Amniotic stem cell (primary cell): ENCODE data around the gene CDH8.
"Not testable (repeated sequence)": the region's sequence is repeated elsewhere in the genome, so short reads cannot be mapped to it uniquely, and the experiment has no call there.

Experiments
- DNase-seq: peaks from one replicate; lab custom pipeline; 2025; lab: John Stamatoyannopoulos, UW

CDH8 gene

DNA sequence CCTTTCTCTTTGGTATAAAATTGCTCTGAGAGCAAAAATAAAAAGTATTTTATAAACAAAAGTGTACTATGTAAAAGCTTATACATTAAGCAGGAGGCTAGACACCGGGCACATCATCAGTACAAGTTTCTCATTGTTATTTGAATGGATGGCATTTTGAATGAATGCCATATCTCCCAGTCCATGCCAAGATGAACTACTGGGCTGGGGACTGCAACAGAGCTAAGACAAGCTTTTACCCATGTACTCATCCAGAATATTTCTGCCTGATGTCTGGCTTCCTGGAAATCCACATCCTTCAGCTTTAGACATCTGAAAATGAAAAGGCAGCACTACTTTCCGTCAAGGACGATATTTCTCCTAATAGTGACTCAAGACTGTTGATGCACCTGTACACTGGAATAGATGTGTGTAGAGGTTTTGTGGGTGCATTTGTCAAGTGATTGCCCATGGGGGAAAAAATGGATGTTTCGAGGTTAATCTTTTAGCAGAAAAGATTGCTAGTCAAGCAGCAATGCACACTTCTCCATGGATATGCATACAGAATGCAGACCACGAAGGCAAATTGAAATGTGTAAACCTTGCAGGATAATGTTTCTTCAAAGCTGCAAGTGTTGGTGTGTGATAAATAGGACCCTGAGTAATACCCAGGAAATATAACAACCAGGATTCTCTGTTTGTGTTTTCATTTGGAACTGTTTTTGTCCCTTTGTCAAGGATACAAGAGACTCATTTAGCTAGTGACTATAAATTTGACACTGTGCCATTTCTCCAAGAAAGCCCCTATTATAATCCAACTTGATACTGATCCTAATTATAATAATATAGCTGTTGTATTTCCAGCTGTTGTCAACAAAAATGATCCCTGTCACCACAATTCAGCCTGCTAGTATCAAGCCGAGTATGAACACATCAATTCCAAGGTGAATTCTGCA is 173.8 kb downstream of the CDH8 start:
- no peak for DNase-seq

DNA sequence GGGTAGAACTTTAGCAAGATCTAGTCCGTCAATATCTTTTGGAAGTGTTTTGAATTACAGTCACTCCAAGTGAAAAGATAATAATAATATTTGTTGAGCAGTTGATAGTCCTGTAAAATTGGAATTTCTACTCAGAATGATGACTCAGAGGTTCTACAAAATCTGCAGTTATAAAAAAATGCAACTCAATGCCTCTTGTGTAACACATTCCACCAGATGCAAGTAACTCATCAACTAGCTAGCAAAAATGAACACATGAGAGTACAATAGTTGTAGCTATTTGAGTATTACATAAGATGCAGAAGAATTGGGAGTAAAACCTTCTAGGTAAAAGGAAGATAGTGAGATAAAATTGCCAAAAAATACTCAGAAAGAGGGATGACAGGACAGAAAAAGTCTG is 177.2 kb downstream of the CDH8 start:
- no peak for DNase-seq

DNA sequence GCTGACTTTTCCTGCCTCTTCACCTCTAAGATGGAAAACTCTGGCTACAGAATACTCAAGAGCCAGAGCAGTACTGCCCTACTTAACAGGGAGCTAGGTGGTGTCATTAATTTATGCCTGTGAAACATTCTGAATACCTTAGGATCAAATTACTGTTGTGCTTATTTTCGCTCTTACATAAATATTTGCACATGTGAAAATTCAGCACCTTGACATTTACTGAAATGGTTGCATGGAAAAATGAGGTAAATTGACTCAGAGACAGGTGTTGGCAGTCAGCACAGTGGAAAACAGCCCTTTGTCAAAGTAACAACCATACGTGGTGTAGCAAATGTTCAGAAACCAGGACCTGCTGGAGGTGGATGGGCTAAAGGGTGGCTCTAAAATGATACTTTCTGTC is 193.6 kb downstream of the CDH8 start:
- no peak for DNase-seq

DNA sequence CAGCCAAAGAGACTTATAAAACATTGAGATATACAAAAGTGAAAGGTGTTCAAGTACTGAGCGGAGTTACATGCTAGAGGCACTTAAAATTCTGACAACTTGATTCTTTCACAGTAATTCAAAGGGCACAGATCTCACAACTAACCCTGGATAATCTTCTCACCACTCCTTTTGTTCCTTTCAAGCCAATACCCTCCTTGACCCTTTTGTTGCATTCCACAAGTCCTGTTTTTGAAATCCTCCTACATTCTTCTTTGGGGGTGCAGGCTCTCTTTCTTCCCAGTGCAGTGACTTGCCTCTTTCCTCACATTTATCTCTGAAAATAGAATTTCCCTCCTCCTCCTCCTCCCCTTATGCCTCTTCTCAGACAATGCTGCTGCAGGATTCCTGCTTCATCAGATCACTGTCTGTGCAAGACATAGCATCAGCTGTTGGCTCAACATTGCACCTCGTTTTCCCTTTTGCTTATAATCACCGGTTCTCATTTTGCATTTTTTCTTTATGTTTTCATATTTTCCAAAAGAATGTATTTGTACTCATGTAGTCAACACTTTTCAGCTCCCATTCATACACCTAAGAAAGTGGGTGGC is 199.3 kb downstream of the CDH8 start:
- DNase-seq, result no peak

DNA sequence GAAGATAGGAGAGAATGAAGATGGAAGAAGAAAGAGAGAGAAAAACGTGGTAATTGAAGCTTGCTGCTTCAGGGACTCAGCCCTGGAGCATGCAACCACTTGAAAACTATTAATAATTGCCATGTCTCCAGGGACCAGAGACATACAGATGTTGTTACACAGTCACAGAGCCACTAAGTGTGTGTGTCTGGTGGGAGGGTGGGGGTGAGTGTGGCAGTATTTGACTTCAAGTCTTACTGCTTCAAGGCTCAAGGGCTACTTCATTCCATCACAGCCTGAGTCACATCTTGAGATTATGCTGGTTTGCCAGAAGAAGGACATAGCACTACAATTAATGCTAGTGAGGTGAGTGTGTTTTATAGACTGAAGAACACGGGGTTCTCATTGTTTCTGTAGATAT is 202.2 kb downstream of the CDH8 start:
- DNase-seq, result no peak

DNA sequence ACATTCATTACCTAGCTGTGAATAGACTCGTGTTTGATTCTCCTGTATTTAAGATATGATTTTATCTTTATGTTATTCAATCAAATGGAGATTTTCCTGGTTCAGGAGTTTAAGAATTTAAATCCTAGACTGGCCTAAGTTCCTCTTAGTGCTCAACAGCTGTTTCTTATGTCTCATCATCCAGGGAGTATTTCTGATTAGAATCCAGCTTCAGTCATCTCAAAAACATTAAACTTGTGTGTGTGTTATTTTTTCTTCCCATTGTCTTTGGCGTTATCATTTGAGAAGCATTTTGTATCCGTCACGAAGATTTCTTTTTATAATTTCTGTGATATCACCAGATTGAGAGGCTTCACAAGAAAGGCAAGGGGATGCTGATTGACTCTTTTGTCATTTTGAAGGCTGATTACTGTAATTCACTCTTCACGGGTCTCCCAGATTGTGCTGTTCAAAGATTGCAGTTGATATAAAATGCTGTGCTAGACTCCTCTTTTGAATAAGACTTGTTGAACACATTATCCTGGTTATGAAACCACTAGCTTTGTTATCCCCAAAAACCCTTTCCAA is 204.8 kb downstream of the CDH8 start:
- no peak for DNase-seq

DNA sequence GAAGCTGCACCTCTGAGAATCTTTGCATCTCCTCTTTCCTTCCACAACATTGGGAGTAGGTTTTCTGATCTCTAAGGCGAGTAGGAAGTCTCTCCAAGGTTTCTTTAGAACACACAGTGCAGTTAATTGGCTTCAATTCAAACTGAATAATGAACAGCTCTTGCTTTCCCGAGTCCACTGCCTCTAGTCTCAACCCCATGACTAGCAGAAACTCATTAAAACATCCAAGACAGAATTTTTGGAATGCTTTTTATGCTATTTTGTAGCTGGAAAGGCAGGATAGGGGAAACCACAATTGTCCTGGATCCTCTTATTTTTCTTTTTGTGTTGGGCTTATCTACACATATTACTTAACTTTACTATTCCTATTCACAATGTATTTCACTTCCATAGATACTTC is 206.6 kb downstream of the CDH8 start:
- no peak for DNase-seq

DNA sequence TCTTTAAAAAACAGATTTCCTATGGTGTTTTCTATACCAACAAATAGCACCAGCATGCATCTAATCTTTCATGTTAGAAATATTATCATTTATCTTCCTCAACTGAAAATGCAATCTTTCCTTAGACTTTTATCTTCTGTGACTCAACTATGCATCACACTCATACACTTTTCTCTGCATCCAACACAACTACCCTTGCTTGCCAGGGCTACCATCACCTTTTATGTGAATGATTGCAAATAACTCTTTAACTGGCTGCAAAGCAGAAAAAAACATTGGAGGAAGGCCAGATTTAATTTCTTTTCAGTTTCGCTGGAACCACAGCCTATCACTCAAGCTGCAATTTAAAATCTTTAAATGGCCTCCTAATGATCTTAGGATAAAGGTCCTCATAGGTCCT is 212.9 kb downstream of the CDH8 start:
- DNase-seq, result no peak

DNA sequence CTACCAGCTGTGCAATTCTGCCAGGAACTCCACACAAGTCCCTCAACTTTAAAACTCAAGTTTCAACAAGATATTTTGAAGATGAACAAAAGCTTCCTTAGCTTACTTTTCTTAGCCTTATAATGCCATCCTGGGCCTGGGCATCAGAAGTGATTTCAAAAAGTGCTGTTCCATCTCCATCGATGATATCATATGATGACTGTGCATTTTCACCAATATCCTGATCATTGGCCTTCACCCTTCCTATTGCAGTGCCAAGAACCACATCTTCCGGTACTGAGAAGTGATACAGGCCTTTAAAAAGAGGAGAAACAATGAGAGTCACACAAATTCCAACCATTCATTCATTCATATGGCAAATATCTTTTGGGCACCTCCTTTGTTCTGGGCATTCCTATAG is 215.4 kb downstream of the CDH8 start:
- no peak for DNase-seq

DNA sequence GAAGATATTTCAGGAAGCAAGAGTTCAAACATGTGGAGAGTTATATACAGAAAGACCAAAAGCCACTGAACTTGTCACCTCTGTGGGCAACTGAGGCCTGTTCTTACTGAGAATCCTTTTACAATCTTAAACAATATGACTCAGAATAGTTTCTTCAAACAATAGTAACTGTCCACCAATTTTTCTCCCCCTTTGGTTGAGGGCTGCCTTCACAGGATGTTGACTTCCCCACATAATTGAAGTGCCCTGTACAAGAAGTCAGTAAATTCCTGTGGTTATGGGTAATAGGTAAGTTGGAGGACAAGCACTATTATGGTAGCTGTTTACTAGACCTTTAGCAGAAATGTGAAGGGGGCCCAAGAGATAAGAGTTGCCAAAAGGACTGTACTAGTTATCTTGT is 215.8 kb downstream of the CDH8 start:
- no peak for DNase-seq

DNA sequence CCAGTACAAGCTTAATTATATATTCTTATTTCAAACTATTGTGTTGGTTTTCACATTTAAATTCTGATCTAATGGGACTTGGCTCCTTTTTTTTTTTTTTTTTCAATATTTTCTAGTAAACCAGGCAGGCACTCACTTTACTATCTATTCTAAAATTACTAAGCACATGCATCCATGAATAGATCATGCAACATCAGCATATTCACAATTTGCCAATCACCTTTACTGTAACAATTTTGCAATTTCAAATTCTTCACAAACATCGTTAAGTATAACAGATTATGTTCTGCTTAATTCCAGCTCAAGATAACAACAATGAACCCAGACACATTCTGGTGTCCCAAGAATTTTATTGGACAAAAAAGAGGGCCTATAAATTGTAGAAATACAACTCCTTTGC is 217.4 kb downstream of the CDH8 start:
- DNase-seq, result no peak

DNA sequence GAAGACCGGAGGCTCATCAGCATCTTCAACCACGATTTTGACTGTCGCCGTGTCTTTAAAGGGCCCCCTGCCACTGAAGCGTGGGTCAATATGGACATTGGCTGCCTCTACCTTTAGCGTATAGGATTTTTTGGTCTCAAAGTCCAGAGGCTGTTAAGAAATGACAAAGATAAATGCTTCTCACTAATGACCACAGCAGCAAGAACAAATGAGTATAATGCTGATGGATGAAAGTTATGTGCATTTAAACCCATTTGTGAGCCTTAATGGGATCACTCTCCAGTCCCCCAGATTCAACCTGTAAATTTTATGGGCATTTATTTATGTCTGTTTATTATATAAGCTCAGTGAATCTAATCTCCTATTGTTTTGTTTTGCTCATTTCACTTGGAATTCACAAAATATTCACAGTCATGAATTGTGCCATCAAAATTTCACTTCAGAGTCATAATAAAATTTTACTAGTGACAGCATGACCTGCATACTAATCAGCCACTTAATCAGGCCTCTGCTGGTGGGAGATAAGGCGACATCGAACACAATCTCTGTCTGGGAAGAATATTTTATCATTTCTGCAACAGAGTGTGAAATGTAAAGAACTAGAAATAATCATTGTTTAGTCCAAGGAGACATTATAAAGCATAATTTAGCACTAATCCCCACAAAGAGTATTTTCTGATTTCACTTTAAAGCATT is 218.5 kb downstream of the CDH8 start:
- DNase-seq, result no peak

DNA sequence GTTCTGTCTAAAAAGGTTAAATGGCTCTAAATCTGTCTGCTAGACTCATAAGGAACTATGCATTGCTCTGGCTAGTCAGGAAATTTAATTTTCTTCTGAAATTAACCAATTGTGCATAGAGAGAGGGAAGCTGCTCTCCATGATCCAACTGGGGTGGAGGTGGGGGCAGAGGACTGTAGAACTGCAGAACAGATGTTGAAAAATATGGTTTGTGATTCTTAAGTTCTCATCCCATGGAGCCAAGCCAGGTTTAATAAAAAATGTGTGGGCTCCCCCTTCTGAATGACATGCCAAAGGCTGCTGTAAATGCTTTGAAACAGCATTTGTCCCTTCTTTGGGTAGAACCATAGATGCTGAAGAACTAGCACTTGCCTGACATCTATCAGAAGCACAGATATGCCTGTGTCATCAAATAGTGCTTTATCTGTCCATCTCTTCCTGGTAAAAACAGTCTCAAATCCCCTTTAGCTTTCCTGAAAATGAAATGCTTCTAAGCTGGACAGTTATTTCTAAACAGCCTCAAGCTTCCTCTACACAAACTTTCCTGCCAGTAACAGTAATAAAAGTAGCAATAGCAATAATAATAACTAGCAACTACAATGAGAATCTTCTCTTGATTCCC is 221.4 kb downstream of the CDH8 start:
- DNase-seq, result no peak

DNA sequence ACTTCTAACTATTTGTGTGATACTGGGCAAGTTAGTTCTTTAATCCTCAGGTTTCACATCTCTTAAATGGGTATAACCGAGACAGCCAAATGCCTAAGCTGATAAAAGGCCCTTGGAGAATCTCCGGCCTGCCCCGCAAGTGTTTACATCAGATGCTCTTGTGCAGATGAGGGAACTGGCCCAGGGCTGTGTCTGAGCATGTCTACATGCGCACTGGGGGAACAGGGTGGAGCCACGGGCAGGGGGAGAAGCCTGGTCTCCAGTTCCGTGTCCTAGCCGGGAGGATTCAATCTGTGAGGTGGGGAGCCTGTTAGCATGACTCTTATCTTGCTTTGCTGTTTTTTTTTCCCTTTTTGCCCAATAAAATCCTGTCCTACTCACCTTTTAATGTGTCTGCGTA is 222.9 kb downstream of the CDH8 start:
- no peak for DNase-seq

DNA sequence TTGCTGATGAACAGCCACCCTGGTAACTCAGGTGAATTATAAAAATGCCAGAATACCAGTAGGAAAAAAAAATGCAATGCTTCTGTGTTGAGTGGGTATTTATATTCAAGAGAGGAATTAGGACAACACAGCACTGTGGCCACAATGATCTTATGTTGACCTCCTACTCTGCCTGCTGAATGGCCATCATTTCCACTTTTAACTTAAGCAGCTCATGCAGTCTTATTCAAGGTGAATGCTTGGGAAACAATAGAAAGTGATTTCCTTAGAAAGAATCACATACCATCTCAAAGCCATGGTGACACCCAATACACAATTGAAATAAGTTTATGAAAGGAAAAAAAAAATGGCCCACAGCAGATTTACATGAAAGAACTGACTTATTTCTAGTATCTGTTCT is 224.0 kb downstream of the CDH8 start:
- DNase-seq, result no peak

DNA sequence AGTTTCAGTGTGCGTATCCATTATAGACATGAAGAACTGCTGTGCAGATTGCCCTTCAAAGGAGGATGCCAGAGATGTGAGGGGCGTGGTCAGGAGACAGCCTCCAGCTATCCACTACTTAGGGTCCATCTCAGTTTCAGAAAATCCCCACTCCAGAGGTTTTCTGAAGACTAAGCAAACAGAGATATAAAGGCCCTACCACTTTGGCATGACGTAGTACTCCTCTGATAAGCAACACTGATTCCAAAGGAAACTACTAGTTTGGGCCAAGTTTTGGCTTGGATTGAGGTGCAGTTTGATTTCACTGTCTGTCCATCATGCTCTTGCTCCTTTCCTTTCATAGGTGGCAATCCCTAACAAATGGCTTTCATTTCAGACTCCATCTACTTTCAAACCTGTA is 228.7 kb downstream of the CDH8 start:
- no peak for DNase-seq

DNA sequence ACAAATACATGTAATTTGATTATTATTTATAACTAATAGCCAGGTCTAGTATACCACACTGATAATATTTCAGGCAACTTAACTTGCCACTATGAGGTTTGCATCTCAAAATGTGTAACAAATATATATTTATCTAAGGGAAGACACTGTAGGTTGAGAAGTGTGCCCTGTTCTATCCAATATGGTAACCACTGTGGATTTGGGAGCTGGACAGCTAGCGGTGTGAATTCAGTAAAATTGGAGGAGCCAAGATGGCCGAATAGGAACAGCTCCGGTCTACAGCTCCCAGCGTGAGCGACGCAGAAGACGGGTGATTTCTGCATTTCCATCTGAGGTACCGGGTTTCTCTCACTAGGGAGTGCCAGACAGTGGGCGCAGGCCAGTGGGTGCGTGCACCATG is 235.0 kb downstream of the CDH8 start:
- DNase-seq, result not testable (repeated sequence)

DNA sequence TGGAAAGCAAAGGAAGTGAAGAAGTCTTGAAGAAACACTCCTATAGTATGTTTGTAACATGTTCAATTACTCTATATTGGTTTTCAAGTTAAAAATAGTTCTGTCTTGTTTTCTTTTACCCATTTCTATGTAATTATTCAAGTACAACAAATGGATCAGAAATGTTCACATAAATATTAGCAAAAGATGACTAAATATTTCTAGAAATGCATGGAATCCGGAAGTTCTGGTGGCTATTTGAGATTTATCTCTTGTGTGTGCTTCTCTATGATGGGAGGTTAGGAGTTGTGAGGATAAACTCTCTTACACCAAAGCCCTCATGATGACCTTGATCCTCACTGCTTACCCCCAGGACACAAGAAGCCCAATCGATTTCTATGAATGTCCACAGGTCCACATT is 237.5 kb downstream of the CDH8 start:
- no peak for DNase-seq

DNA sequence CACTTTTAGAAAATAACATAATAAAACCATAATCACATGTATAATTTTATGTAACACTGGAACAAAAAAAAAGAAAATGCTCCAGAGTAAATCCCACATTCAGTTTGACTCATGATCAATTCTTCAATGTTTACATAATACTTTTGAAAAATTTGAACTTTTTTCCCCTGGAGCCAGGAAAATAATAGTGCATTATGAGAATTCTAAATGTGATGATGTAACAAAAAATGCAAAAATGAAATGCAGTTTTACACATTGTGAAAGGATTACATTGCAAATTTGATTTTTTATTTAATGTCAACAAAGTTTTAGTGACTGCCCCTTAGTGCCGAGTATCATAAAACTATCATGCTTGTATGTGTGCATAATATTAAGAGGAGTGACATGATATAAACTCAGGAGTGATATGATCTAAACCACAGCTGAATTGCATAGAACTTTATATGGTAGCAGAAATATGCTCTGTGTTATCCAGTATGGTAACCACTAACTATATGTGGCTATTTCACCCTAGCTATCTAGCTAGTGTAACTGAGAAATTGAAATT is 238.2 kb downstream of the CDH8 start:
- DNase-seq, result no peak

DNA sequence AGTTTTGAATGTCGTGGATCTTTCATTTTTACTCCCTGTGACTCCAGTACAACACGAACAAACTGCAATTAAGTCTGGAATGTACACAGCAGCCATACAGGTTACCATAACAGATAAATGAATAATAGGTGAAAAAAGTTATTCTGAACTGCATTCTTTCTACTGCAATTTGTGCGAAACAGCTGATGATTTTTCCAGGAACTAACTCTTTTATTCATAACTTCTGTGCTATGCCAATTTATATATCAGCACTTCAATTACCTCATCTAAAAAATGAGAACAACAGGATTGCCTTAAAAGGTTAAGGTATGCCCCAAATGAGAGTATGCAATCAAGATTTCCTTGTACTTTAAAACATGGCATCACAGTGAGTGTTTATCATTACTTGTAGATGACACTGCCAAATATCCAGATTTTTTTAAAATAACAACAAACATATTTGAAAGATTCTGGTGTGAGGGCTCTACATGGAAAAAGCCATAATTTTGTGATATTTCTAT is 238.9 kb downstream of the CDH8 start:
- DNase-seq, result no peak

DNA sequence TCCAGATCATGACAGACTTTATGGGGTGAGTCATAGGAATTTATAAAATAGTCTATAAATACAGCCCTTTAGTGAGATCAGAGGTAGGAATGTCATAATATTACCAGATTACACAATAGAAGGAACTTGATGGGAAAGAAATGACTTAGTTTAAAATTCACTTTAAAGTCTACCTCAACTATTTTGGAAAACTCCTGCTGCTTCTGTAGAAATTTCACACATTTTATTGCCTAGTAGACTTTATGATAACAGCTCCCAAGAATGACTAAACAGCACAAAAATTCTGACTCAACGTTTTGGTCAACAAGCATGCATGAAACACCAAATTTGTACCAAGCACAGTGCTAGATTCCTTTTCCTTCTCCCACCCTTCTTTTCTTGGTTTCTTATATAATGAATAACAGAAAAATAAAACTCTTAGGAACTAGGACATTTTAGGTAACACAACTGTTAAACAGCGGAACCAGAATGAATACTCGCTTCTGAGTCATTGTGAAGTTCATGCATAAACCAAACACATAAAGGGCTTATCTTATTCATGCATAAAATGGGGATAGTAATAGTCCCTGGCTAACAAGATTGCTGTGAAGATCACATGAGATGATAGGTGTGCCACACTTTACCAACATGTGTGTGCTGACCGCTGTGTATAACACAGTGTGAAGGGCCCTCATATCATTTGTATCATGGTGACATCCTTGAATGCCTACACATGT is 243.9 kb downstream of the CDH8 start:
- DNase-seq, result no peak
